ENCODE measurements around the gene TRA2A.

The TRA2A gene

GRCh38 chr7:23458044-23458443, 73.7 kb downstream of the TRA2A start:
- FAIRE-seq: no peak
- DNase-seq (ENCODE audit: insufficient read length, low spot score): no peak
- no peak for TF ChIP-seq CTCF (IDR thresholded peaks at IDR 0.05; ENCODE audit: insufficient read depth, missing control alignments)

- TF ChIP-seq CTCF (IDR thresholded peaks at IDR 0.05; ENCODE audit: insufficient read depth, missing control alignments): no peak
- DNase-seq (ENCODE audit: insufficient read length, low spot score): no peak
- FAIRE-seq: no peak
Measured at GRCh38 chr7:23456093-23456492, 75.7 kb downstream of the TRA2A start.

- no peak for TF ChIP-seq CTCF (IDR thresholded peaks at IDR 0.05; ENCODE audit: insufficient read depth, missing control alignments)
- no peak for DNase-seq (ENCODE audit: insufficient read length, low spot score)
- peak; percentile 16 for FAIRE-seq
Measured at GRCh38 chr7:23454881-23455526, 76.8 kb downstream of the TRA2A start.

Data from D721Med (cell line).